GM18498 (cell line): Measurements from ENCODE around the gene CDH26.

Experiments
- ATAC-seq: cut with Tn5 transposase; IDR thresholded peaks from one replicate; pipeline ENCODE4 v1.9.1; 2021; ENCODE audit warnings: mild to moderate bottlenecking, moderate library complexity; ENCODE audit not compliant: unreplicated experiment

Gene CDH26

GRCh38 chr20:59977086-59977485 lies 18.9 kb downstream of the CDH26 start:
- ATAC-seq = no peak

GRCh38 chr20:59983076-59983475 lies 24.9 kb downstream of the CDH26 start:
- no peak for ATAC-seq

GRCh38 chr20:59984541-59984940 lies 26.3 kb downstream of the CDH26 start:
- no peak for ATAC-seq

- no peak for ATAC-seq
Measured at GRCh38 chr20:59985164-59985563, 26.9 kb downstream of the CDH26 start.

- ATAC-seq = no peak
Measured at GRCh38 chr20:59985864-59986263, 27.6 kb downstream of the CDH26 start.

GRCh38 chr20:59987135-59987534 lies 28.9 kb downstream of the CDH26 start:
- ATAC-seq = no peak

GRCh38 chr20:59988141-59988540 lies 29.9 kb downstream of the CDH26 start:
- ATAC-seq = no peak

GRCh38 chr20:59992526-59993084 lies 34.4 kb downstream of the CDH26 start:
- ATAC-seq = no peak

GRCh38 chr20:59993736-59994430 lies 35.7 kb downstream of the CDH26 start:
- no peak for ATAC-seq

- ATAC-seq = no peak
Measured at GRCh38 chr20:59994697-59995122, 36.5 kb downstream of the CDH26 start.

- no peak for ATAC-seq
Measured at GRCh38 chr20:59996108-59996507, 37.9 kb downstream of the CDH26 start.

- ATAC-seq = no peak
Measured at GRCh38 chr20:59997896-59998295, 39.7 kb downstream of the CDH26 start.

- ATAC-seq = no peak
Measured at GRCh38 chr20:59999502-59999901, 41.3 kb downstream of the CDH26 start.

GRCh38 chr20:60000271-60001042 lies 42.2 kb downstream of the CDH26 start:
- ATAC-seq = no peak

- ATAC-seq = no peak
Measured at GRCh38 chr20:60001108-60001507, 42.9 kb downstream of the CDH26 start.

- ATAC-seq = no peak
Measured at GRCh38 chr20:60003776-60004175, 45.6 kb downstream of the CDH26 start.

- no peak for ATAC-seq
Measured at GRCh38 chr20:60006261-60006660, 48.0 kb downstream of the CDH26 start.

GRCh38 chr20:60007464-60007863 lies 49.2 kb downstream of the CDH26 start:
- no peak for ATAC-seq

GRCh38 chr20:60008130-60008808 lies 50.0 kb downstream of the CDH26 start:
- ATAC-seq = no peak

- no peak for ATAC-seq
Measured at GRCh38 chr20:60009318-60009717, 51.1 kb downstream of the CDH26 start.

GRCh38 chr20:60009826-60010616 lies 51.8 kb downstream of the CDH26 start:
- no peak for ATAC-seq
